Hepatocyte (in vitro differentiated cells): ENCODE data around the gene C1R. TPM values are rescaled to one million over a fixed set of nuclear protein-coding genes. Genes with fewer than 3 reads are reported as not detected.
A peak's percentile ranks its signal among the peaks of the same experiment; 100 is the strongest.

Source experiments
- DNase-seq: peaks from one replicate; pipeline ENCODE4 v3.0.0-alpha.2; 2016; ENCODE audit warnings: low spot score
- H2AFZ ChIP-seq: fragments of 200-600 bp; sonication (generic); 2 replicates; pipeline ENCODE4 v1.6.0; 2016; ENCODE audit warnings: antibody characterized with exemption, mild to moderate bottlenecking
- H3K27ac ChIP-seq: fragments of 200-600 bp; sonication (generic); 2 replicates; pipeline ENCODE4 v1.5.1; 2016; ENCODE audit warnings: mild to moderate bottlenecking
- H3K27me3 ChIP-seq: fragments of 200-600 bp; sonication (generic); 2 replicates; pipeline ENCODE4 v1.6.1; 2016
- H3K36me3 ChIP-seq: fragments of 200-600 bp; sonication (generic); replicated peaks from 2 replicates; pipeline ENCODE4 v1.5.1; 2016; ENCODE audit warnings: low read depth; ENCODE audit not compliant: insufficient read depth
- H3K4me1 ChIP-seq: fragments of 200-600 bp; sonication (generic); 2 replicates; pipeline ENCODE4 v1.5.1; 2016; ENCODE audit warnings: mild to moderate bottlenecking, moderate library complexity; ENCODE audit not compliant: insufficient read depth
- H3K4me2 ChIP-seq: fragments of 200-600 bp; sonication (generic); 2 replicates; pipeline ENCODE4 v1.6.0; 2016
- H3K4me3 ChIP-seq: fragments of 200-600 bp; sonication (generic); 2 replicates; pipeline ENCODE4 v1.5.1; 2016; ENCODE audit warnings: mild to moderate bottlenecking
- H3K79me2 ChIP-seq: fragments of 200-600 bp; sonication (generic); 2 replicates; pipeline ENCODE4 v1.6.0; 2017; ENCODE audit warnings: mild to moderate bottlenecking
- H3K9me2 ChIP-seq: fragments of 200-600 bp; sonication (generic); replicated peaks from 2 replicates; pipeline ENCODE4 v1.6.0; 2017; ENCODE audit warnings: mild to moderate bottlenecking; ENCODE audit not compliant: insufficient read depth
- H3K9me3 ChIP-seq: fragments of 200-600 bp; sonication (generic); 2 replicates; pipeline ENCODE4 v1.5.1; 2016; ENCODE audit warnings: low read depth, mild to moderate bottlenecking
- H4K20me1 ChIP-seq: fragments of 200-600 bp; sonication (generic); 2 replicates; pipeline ENCODE4 v1.6.0; 2016; ENCODE audit warnings: mild to moderate bottlenecking; ENCODE audit not compliant: insufficient read depth, poor library complexity, severe bottlenecking
- CTCF ChIP-seq: fragments of 200-600 bp; sonication (generic); IDR thresholded peaks from 2 replicates; pipeline ENCODE4 v1.5.1; 2016; ENCODE audit warnings: antibody characterized with exemption, mild to moderate bottlenecking; ENCODE audit not compliant: poor library complexity
- EZH2 ChIP-seq: fragments of 200-600 bp; sonication (generic); IDR thresholded peaks from 2 replicates; pipeline ENCODE4 v1.6.1; 2016; ENCODE audit warnings: antibody characterized with exemption, mild to moderate bottlenecking, borderline replicate concordance
- EZH2phosphoT487 ChIP-seq: fragments of 200-600 bp; sonication (generic); IDR thresholded peaks from one replicate; pipeline ENCODE4 v1.6.1; 2018; ENCODE audit warnings: antibody characterized with exemption, mild to moderate bottlenecking, low read depth, moderate library complexity; ENCODE audit not compliant: unreplicated experiment, severe bottlenecking
- WGBS: methylation state at CpG from one replicate; pipeline ENCODE4 v1.1.6; 2016; ENCODE audit warnings: low lambda C conversion rate; ENCODE audit errors: missing lambda C conversion rate; 5-methylcytosine and 5-hydroxymethylcytosine counted together
- polyA plus RNA-seq: library from polyadenylated mRNA; unstranded; fragments of >200 nt; fragmentation: Nextera tagmentation; extraction: Ambion mirVana; gene quantifications from 2 replicates; pipeline ENCODE4 v1.2.1, GENCODE V29; 2016
- total RNA-seq: library from RNA; depleted of rRNA; stranded (reverse); fragments of >200 nt; gene quantifications from 2 replicates; pipeline ENCODE4 v1.2.3, GENCODE V29; 2014

Gene C1R
- total and polyA plus RNA-seq, 2 experiments from 2014 or later: 80.1 to 89.6 TPM

- Histone ChIP-seq H2AFZ (no peak overlapping the region), H3K79me2 (peaks cover 39% of the 10 kb centered on the region), H3K4me2 (no peak overlapping the region), H3K27me3 (no peaks in the 10 kb centered on the region), H3K4me3 (no peak overlapping the region), H3K9me2 (no peaks in the 10 kb centered on the region), H3K4me1 (peaks cover 16% of the 10 kb centered on the region), H3K27ac (no peak overlapping the region), H3K36me3 (no peaks in the 10 kb centered on the region), H4K20me1 (no peaks in the 10 kb centered on the region), H3K9me3 (no peaks in the 10 kb centered on the region)
- TF ChIP-seq EZH2phosphoT487: no peak
- no peak for TF ChIP-seq CTCF
- TF ChIP-seq EZH2: no peak
- DNase-seq: no peak
- WGBS: 98% methylated on average over 5 of the region's 5 CpGs
Observed at GRCh38 chr12:7110661-7111060, 18.4 kb upstream of the C1R start.

GRCh38 chr12:7109572-7109920 lies 17.3 kb upstream of the C1R start:
- no peaks in the 10 kb centered on the region for H3K9me2 ChIP-seq
- H4K20me1 ChIP-seq: no peaks in the 10 kb centered on the region
- peak overlapping the region; percentile 100 for H3K27ac ChIP-seq
- TF ChIP-seq CTCF: no peak
- H3K36me3 ChIP-seq: no peaks in the 10 kb centered on the region
- H3K4me2 ChIP-seq: peak overlapping the region; percentile 95
- H3K4me3 ChIP-seq: peak overlapping the region; percentile 12
- peaks cover 16% of the 10 kb centered on the region for H3K4me1 ChIP-seq
- H3K27me3 ChIP-seq: no peaks in the 10 kb centered on the region
- no peak overlapping the region for H2AFZ ChIP-seq
- no peaks in the 10 kb centered on the region for H3K9me3 ChIP-seq
- WGBS: 81% methylated on average over 5 of the region's 5 CpGs
- DNase-seq: no peak
- peaks cover 50% of the 10 kb centered on the region for H3K79me2 ChIP-seq

- Histone ChIP-seq H3K4me2 (peak within 1 kb of the TSS; percentile 95), H4K20me1 (no peaks in the 10 kb centered on the region), H3K27ac (peak within 1 kb of the TSS; percentile 100), H3K9me2 (no peaks in the 10 kb centered on the region), H3K27me3 (no peaks in the 10 kb centered on the region), H2AFZ (peak within 1 kb of the TSS; percentile 51), H3K9me3 (no peaks in the 10 kb centered on the region), H3K79me2 (peaks cover 55% of the 10 kb centered on the region), H3K36me3 (no peaks in the 10 kb centered on the region), H3K4me1 (peaks cover 16% of the 10 kb centered on the region), H3K4me3 (peak within 1 kb of the TSS; percentile 78)
- TF ChIP-seq EZH2phosphoT487 (no peak), CTCF (peak; percentile 97)
- peak; percentile 92 for DNase-seq
- WGBS: 22% methylated on average over 22 of the region's 23 CpGs
Observed at GRCh38 chr12:7108796-7109571, 16.7 kb upstream of the C1R start, which contains the start of gene C1RL. C1RL (minus strand) TSS chr12:7109214; CDS start chr12:7109180, 34 bp downstream.
